ENCODE measurements around the gene LCN10. TPM values are rescaled to one million over a fixed set of nuclear protein-coding genes. Genes with fewer than 3 reads are reported as not detected.

LCN10 gene
- total and polyA plus RNA-seq, 2 of the 13 experiments (the other 11 are each of a cell fraction or from before 2014, with no cell fraction given), result 0.53 to 0.61 TPM

- TF ChIP-seq ZNF891 (CRISPR knock-in tag; IDR thresholded peaks at IDR 0.05), result 0 out of 2 replicates have a peak, but pooled peaks have one; percentile 22
- no peak for TF ChIP-seq MXD1 (CRISPR knock-in tag; IDR thresholded peaks at IDR 0.05)
- TF ChIP-seq ZNF33A (CRISPR knock-in tag; IDR thresholded peaks at IDR 0.05; ENCODE audit: borderline replicate concordance), result no peak
- no peak for TF ChIP-seq ZNF746 (CRISPR knock-in tag; IDR thresholded peaks at IDR 0.05)
- TF ChIP-seq SCMH1 (CRISPR knock-in tag; IDR thresholded peaks at IDR 0.05; ENCODE audit: borderline replicate concordance), result no peak
- TF ChIP-seq SETDB1 (CRISPR knock-in tag; IDR thresholded peaks at IDR 0.05; ENCODE audit: borderline replicate concordance), result no peak
- peak; percentile 38; the same call in 1 of the 2 replicates for TF ChIP-seq SAP130 (CRISPR knock-in tag; IDR thresholded peaks at IDR 0.05; ENCODE audit: low read depth)
- no peak; the same call in 1 of the 2 replicates for TF ChIP-seq ZBTB38 (CRISPR knock-in tag; IDR thresholded peaks at IDR 0.05)
- peak; percentile 34 for TF ChIP-seq ZEB1 (IDR thresholded peaks at IDR 0.05; ENCODE audit: insufficient replicate concordance, low read depth)
- 0 out of 2 replicates have a peak, but pooled peaks have one; percentile 17 for TF ChIP-seq MYC (CRISPR knock-in tag; IDR thresholded peaks at IDR 0.05; ENCODE audit: borderline replicate concordance)
- TF ChIP-seq MTA1 (CRISPR knock-in tag; IDR thresholded peaks at IDR 0.05; ENCODE audit: borderline replicate concordance), result 0 out of 2 replicates have a peak, but pooled peaks have one; percentile 18
- no peak for TF ChIP-seq MAFG (CRISPR knock-in tag; IDR thresholded peaks at IDR 0.05)
- no peak for TF ChIP-seq NR0B2 (CRISPR knock-in tag; IDR thresholded peaks at IDR 0.05)
- no peak for TF ChIP-seq ATRX (CRISPR knock-in tag; IDR thresholded peaks at IDR 0.05; ENCODE audit: borderline replicate concordance)
- no peak for TF ChIP-seq JARID2 (CRISPR knock-in tag; IDR thresholded peaks at IDR 0.05; ENCODE audit: insufficient replicate concordance)
Observed at GRCh38 chr9:136742591-136743391, at the start of gene LCN10 (continued).
